Measurements from ENCODE around the gene CENPU.

DNA sequence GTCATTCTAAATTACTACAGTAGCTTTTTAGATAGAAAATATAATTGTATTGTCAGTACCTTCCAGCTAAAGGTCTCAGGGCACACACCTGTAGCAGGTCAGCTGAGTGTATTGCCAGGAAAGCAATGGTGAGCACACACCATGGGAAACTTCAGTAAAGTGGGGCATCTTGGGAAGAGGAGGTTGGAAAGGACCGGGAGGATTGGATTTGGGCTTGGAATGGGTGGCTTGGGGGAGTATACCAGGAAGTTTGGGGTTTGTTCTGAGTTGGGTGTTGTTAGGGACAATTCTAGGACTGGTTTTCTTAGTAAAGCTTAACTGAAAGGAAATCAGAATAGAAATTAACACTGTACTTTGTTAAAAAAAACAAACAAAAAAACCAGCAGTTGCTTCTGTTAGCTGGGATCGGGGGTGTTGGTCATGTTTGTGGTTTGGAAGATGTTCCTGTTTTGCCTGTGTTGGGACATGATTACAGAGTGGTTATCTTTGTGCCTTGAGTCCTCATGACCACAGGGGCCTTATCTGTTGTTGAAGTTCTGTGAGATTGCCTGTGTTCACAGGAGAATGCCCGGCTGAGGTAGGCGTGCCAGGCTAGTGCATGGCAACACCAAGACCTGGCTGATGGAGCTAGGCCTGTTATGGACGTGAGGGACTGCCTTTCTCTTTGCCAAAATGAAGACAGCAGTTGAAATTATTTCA lies 49.3 kb downstream of the CENPU start:
- TF ChIP-seq ZNF274 (IDR thresholded peaks at IDR 0.05; ENCODE audit: low read depth, low read length) (no peak), YY1 (IDR thresholded peaks at IDR 0.05; ENCODE audit: insufficient read depth, insufficient read length) (no peak)
